AG20443 (cell line): Measurements from ENCODE around the gene BANK1.
"Not testable (repeated sequence)": the region's sequence is repeated elsewhere in the genome, so short reads cannot be mapped to it uniquely, and the experiment has no call there.

Experiments
- DNase-seq: peaks from one replicate; pipeline ENCODE4 v3.0.0; 2012; ENCODE audit warnings: low spot score, mixed read lengths

BANK1 gene

GRCh38 chr4:101885574-101885973, 95.0 kb downstream of the BANK1 start:
- no peak for DNase-seq

GRCh38 chr4:101886826-101887225, 96.3 kb downstream of the BANK1 start:
- DNase-seq, result no peak

GRCh38 chr4:101888472-101888871, 97.9 kb downstream of the BANK1 start:
- DNase-seq, result no peak

GRCh38 chr4:101905527-101905926, 115.0 kb downstream of the BANK1 start:
- DNase-seq, result not testable (repeated sequence)

- DNase-seq, result no peak
Measured at GRCh38 chr4:101910786-101911373, 120.3 kb downstream of the BANK1 start.

GRCh38 chr4:101911616-101912015, 121.1 kb downstream of the BANK1 start:
- no peak for DNase-seq

- DNase-seq, result no peak
Measured at GRCh38 chr4:101914761-101915160, 124.2 kb downstream of the BANK1 start.

GRCh38 chr4:101919373-101919977, 128.9 kb downstream of the BANK1 start:
- DNase-seq, result no peak

GRCh38 chr4:101921370-101921769, 130.8 kb downstream of the BANK1 start:
- no peak for DNase-seq

GRCh38 chr4:101931619-101932018, 141.1 kb downstream of the BANK1 start:
- DNase-seq, result no peak

- DNase-seq, result no peak
Measured at GRCh38 chr4:101933855-101934254, 143.3 kb downstream of the BANK1 start.

- DNase-seq, result peak; percentile 10
Measured at GRCh38 chr4:101938836-101939235, 148.3 kb downstream of the BANK1 start.

- DNase-seq, result no peak
Measured at GRCh38 chr4:101941816-101942358, 151.4 kb downstream of the BANK1 start.

GRCh38 chr4:101942891-101943290, 152.4 kb downstream of the BANK1 start:
- no peak for DNase-seq

GRCh38 chr4:101944649-101945048, 154.1 kb downstream of the BANK1 start:
- peak; percentile 15 for DNase-seq

GRCh38 chr4:101948055-101948454, 157.5 kb downstream of the BANK1 start:
- no peak for DNase-seq

- DNase-seq, result no peak
Measured at GRCh38 chr4:101948951-101949350, 158.4 kb downstream of the BANK1 start.

GRCh38 chr4:101950258-101950979, 159.9 kb downstream of the BANK1 start:
- no peak for DNase-seq

- no peak for DNase-seq
Measured at GRCh38 chr4:101952985-101953384, 162.5 kb downstream of the BANK1 start.

- peak; percentile 38 for DNase-seq
Measured at GRCh38 chr4:101953949-101954348, 163.4 kb downstream of the BANK1 start.

- DNase-seq, result no peak
Measured at GRCh38 chr4:101954351-101954750, 163.8 kb downstream of the BANK1 start.

- DNase-seq, result no peak
Measured at GRCh38 chr4:101954975-101955678, 164.6 kb downstream of the BANK1 start.
